GM12892 (cell line): ENCODE data around the gene GAS2L2.

Experiments used
- DNase-seq: peaks from one replicate; pipeline ENCODE4 v3.0.0; 2011; ENCODE audit not compliant: insufficient read length
- FAIRE-seq: peaks from 2 replicates; lab custom pipeline; 2011; peaks lifted over from hg19 to GRCh38; lab: Jason Lieb, UNC
- POLR2A ChIP-seq: IDR thresholded peaks from 2 replicates; pipeline ENCODE4 v1.6.1; 2011; ENCODE audit warnings: low read depth, low read length, control low read depth
- POLR2AphosphoS5 ChIP-seq: IDR thresholded peaks from 2 replicates; pipeline ENCODE4 v1.6.1; 2011; ENCODE audit warnings: low read depth, low read length, control low read depth
- TAF1 ChIP-seq: IDR thresholded peaks from 2 replicates; pipeline ENCODE4 v1.6.1; 2011; ENCODE audit warnings: low read depth, mild to moderate bottlenecking, control low read depth, low read length, borderline replicate concordance

The GAS2L2 gene

GRCh38 chr17:35742496-35742895, 10.5 kb downstream of the GAS2L2 start:
- TF ChIP-seq POLR2A = no peak
- TF ChIP-seq POLR2AphosphoS5 = no peak
- TF ChIP-seq TAF1 = no peak
- FAIRE-seq (no peak), DNase-seq (no peak)

GRCh38 chr17:35740997-35741931, 11.8 kb downstream of the GAS2L2 start:
- FAIRE-seq (no peak), DNase-seq (no peak)
- TF ChIP-seq POLR2A (no peak), POLR2AphosphoS5 (no peak), TAF1 (no peak)

- TF ChIP-seq TAF1 = no peak
- no peak for TF ChIP-seq POLR2A
- TF ChIP-seq POLR2AphosphoS5 = no peak
- FAIRE-seq (no peak), DNase-seq (no peak)
These were observed 12.8 kb downstream of the GAS2L2 start for GRCh38 chr17:35740216-35740615.

GRCh38 chr17:35738519-35739133, 14.4 kb downstream of the GAS2L2 start:
- FAIRE-seq (no peak), DNase-seq (no peak)
- TF ChIP-seq POLR2AphosphoS5 (no peak), POLR2A (no peak), TAF1 (no peak)

- no peak for TF ChIP-seq POLR2A
- TF ChIP-seq POLR2AphosphoS5 = no peak
- TF ChIP-seq TAF1 = no peak
- DNase-seq (no peak), FAIRE-seq (no peak)
These were observed 16.8 kb downstream of the GAS2L2 start for GRCh38 chr17:35736236-35736635.

- FAIRE-seq = no peak
- TF ChIP-seq TAF1 = no peak
- TF ChIP-seq POLR2AphosphoS5 = no peak
- TF ChIP-seq POLR2A = no peak
- no peak for DNase-seq
These were observed 17.8 kb downstream of the GAS2L2 start for GRCh38 chr17:35735036-35735805.

GRCh38 chr17:35734396-35734795, 18.6 kb downstream of the GAS2L2 start:
- FAIRE-seq (no peak), DNase-seq (no peak)
- TF ChIP-seq TAF1 (no peak), POLR2A (no peak), POLR2AphosphoS5 (no peak)

GRCh38 chr17:35733366-35733765, 19.7 kb downstream of the GAS2L2 start:
- TF ChIP-seq POLR2A = no peak
- no peak for TF ChIP-seq POLR2AphosphoS5
- TF ChIP-seq TAF1 = no peak
- FAIRE-seq (no peak), DNase-seq (no peak)

GRCh38 chr17:35732806-35733136, 20.3 kb downstream of the GAS2L2 start:
- TF ChIP-seq POLR2AphosphoS5 (no peak), TAF1 (no peak), POLR2A (no peak)
- FAIRE-seq (no peak), DNase-seq (no peak)

GRCh38 chr17:35731917-35732805, 20.9 kb downstream of the GAS2L2 start:
- FAIRE-seq = no peak
- DNase-seq = no peak
- no peak for TF ChIP-seq POLR2A
- TF ChIP-seq POLR2AphosphoS5 = no peak
- TF ChIP-seq TAF1 = no peak
